ENCODE data around the gene PPP1R37. TPM values are rescaled to one million over a fixed set of nuclear protein-coding genes. Genes with fewer than 3 reads are reported as not detected.

The PPP1R37 gene
- total RNA-seq, 1 donor = 53.6 TPM

DNA sequence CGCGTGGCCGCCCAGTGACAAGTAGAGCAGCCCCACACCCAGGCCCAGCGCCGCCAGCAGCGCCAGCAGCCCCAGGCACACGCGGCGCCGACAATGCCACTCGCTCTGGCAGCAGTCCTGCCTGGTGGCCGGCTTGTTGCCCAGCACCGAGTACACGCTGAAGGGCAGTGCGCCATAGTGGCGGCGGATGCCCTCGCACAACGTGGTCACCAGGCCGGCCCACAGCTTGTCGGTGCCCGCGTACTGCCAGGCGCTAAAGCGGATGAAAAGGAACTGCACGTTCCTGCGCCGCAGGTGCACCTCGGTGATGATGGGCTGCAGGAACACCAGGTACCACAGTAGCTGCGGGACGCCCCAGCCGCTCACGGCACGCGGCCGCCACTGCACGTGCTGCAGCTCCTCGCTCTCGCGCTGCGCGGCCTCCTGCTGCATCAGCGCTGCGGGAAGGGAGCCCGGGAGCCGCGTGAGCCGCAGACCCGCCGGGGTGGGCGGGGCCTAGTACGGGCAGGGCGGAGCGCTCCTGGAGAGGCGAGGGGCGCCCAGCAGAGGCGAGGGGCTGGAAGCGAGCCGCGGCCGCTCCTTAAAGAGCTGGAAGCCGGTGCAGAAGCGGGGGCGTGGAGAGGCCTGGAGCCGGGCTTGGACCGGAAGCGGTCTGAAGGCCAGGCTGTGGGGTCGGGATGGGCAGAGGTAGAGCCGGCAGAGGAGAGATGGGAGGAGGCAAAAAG is 60.5 kb downstream of the PPP1R37 start:
- TF ChIP-seq CTCF (IDR thresholded peaks at IDR 0.05; ENCODE audit: extremely low read depth, low read depth, low read length) = no peak
- Histone ChIP-seq H3K9me3 (ENCODE audit: low read depth, low read length) (no peaks in the 10 kb centered on the region), H3K27me3 (ENCODE audit: insufficient read depth, low read length) (peaks cover 24% of the 10 kb centered on the region), H2AFZ (ENCODE audit: low read length) (no peak overlapping the region), H3K4me2 (ENCODE audit: insufficient read depth, low read length) (peak overlapping the region; percentile 42), H3K4me3 (ENCODE audit: insufficient read depth, low read length) (peak overlapping the region; percentile 46), H3K79me2 (ENCODE audit: insufficient read depth, low read length) (no peaks in the 10 kb centered on the region), H3K4me1 (ENCODE audit: insufficient read depth, low read length) (peaks cover 20% of the 10 kb centered on the region), H3K27ac (ENCODE audit: low read depth, low read length) (peak overlapping the region; percentile 25), H3K36me3 (ENCODE audit: insufficient read depth, low read length) (no peaks in the 10 kb centered on the region), H4K20me1 (ENCODE audit: insufficient read depth, low read length) (peaks cover 16% of the 10 kb centered on the region)
- peak; percentile 96 for DNase-seq (ENCODE audit: insufficient read length, low spot score, missing footprints)

GRCh38 chr19:45154064-45154827 is 61.3 kb downstream of the PPP1R37 start:
- Histone ChIP-seq H2AFZ (ENCODE audit: low read length) (no peak overlapping the region), H3K4me2 (ENCODE audit: insufficient read depth, low read length) (peak overlapping the region; percentile 42), H3K27me3 (ENCODE audit: insufficient read depth, low read length) (peaks cover 24% of the 10 kb centered on the region), H3K9me3 (ENCODE audit: low read depth, low read length) (no peaks in the 10 kb centered on the region), H3K27ac (ENCODE audit: low read depth, low read length) (peak overlapping the region; percentile 25), H3K4me3 (ENCODE audit: insufficient read depth, low read length) (peak overlapping the region; percentile 46), H3K79me2 (ENCODE audit: insufficient read depth, low read length) (no peaks in the 10 kb centered on the region), H3K4me1 (ENCODE audit: insufficient read depth, low read length) (peaks cover 20% of the 10 kb centered on the region), H4K20me1 (ENCODE audit: insufficient read depth, low read length) (peaks cover 16% of the 10 kb centered on the region), H3K36me3 (ENCODE audit: insufficient read depth, low read length) (no peaks in the 10 kb centered on the region)
- peak; percentile 99 for DNase-seq (ENCODE audit: insufficient read length, low spot score, missing footprints)
- peak; percentile 7 for TF ChIP-seq CTCF (IDR thresholded peaks at IDR 0.05; ENCODE audit: extremely low read depth, low read depth, low read length)

DNA sequence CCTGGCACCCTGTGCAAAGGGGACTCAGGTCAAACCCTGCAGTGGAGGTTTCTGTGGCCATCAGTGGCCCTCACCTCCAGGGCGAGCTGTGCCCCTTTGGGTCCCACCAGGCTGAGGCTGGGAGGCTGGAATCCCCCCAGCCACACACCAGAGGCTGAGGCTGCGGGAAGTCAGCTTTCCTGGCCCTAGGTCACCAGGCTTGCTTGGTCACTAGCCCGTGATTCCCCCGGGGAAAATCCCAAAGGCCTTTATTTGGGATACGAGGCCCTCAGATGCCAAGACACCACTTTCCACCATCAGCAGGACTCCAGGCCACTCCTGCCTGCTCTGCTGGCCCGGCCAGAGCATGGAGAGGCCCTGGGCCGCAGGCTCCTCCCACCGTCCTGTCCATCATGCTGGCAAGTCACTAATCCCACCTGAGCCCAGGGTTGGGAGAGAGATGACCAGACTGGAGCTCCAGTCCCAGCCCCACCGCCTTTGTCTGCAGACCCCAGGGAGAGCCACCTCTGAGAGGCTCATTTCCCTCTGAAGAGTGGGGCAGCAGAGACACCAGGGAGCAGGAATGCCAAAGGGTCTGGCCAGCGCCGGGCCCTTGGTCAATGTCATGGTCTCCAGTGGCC is 63.1 kb downstream of the PPP1R37 start:
- TF ChIP-seq CTCF (IDR thresholded peaks at IDR 0.05; ENCODE audit: extremely low read depth, low read depth, low read length) = no peak
- DNase-seq (ENCODE audit: insufficient read length, low spot score, missing footprints) = peak; percentile 75
- Histone ChIP-seq H3K27ac (ENCODE audit: low read depth, low read length) (no peak overlapping the region), H3K27me3 (ENCODE audit: insufficient read depth, low read length) (peaks cover 32% of the 10 kb centered on the region), H2AFZ (ENCODE audit: low read length) (no peak overlapping the region), H3K4me2 (ENCODE audit: insufficient read depth, low read length) (no peak overlapping the region), H3K79me2 (ENCODE audit: insufficient read depth, low read length) (no peaks in the 10 kb centered on the region), H3K4me1 (ENCODE audit: insufficient read depth, low read length) (peaks cover 20% of the 10 kb centered on the region), H3K4me3 (ENCODE audit: insufficient read depth, low read length) (no peak overlapping the region), H3K9me3 (ENCODE audit: low read depth, low read length) (no peaks in the 10 kb centered on the region), H4K20me1 (ENCODE audit: insufficient read depth, low read length) (peaks cover 7% of the 10 kb centered on the region), H3K36me3 (ENCODE audit: insufficient read depth, low read length) (no peaks in the 10 kb centered on the region)

GRCh38 chr19:45156751-45157150 is 63.8 kb downstream of the PPP1R37 start:
- Histone ChIP-seq H3K79me2 (ENCODE audit: insufficient read depth, low read length) (no peaks in the 10 kb centered on the region), H3K4me2 (ENCODE audit: insufficient read depth, low read length) (no peak overlapping the region), H3K36me3 (ENCODE audit: insufficient read depth, low read length) (no peaks in the 10 kb centered on the region), H3K9me3 (ENCODE audit: low read depth, low read length) (no peaks in the 10 kb centered on the region), H3K4me1 (ENCODE audit: insufficient read depth, low read length) (peaks cover 20% of the 10 kb centered on the region), H3K4me3 (ENCODE audit: insufficient read depth, low read length) (no peak overlapping the region), H2AFZ (ENCODE audit: low read length) (no peak overlapping the region), H3K27me3 (ENCODE audit: insufficient read depth, low read length) (peaks cover 32% of the 10 kb centered on the region), H4K20me1 (ENCODE audit: insufficient read depth, low read length) (peaks cover 3% of the 10 kb centered on the region), H3K27ac (ENCODE audit: low read depth, low read length) (no peak overlapping the region)
- DNase-seq (ENCODE audit: insufficient read length, low spot score, missing footprints) = peak; percentile 14
- TF ChIP-seq CTCF (IDR thresholded peaks at IDR 0.05; ENCODE audit: extremely low read depth, low read depth, low read length) = no peak

Data from osteoblast (primary cell).